B cell (primary cell): ENCODE results near the gene GLCCI1.

Source experiments
- EZH2 ChIP-seq: IDR thresholded peaks from 2 replicates; pipeline ENCODE4 v1.6.1; 2012; ENCODE audit warnings: borderline replicate concordance, low read depth, mild to moderate bottlenecking, moderate library complexity, low read length; ENCODE audit not compliant: insufficient read depth, poor library complexity, severe bottlenecking
- TF ChIP-seq, protein P1 (sequence below): fragments of 200-600 bp; IDR thresholded peaks from one replicate; pipeline ENCODE4 v1.8.0; 2022; ENCODE audit warnings: antibody characterized with exemption, mild to moderate bottlenecking

DNA sequence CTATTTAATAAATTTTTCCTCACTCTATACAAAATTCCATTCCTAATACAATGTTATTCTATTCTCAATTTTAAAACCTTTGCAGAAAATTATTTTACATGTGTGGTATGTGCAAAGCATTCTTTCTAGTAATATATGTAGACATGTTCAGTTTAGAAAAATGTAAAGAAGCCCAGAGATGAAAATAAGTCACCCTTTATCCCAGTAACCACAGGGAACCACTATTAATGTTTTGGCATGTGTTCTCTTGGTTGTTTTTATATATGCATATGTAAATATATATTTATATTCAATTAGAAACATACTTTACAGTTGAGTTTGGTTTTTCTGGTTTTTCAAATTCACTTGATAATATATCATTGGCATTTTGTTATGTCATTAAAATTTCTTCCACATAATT, 14.8 kb upstream of the GLCCI1 start:
- TF ChIP-seq, protein P1, sequence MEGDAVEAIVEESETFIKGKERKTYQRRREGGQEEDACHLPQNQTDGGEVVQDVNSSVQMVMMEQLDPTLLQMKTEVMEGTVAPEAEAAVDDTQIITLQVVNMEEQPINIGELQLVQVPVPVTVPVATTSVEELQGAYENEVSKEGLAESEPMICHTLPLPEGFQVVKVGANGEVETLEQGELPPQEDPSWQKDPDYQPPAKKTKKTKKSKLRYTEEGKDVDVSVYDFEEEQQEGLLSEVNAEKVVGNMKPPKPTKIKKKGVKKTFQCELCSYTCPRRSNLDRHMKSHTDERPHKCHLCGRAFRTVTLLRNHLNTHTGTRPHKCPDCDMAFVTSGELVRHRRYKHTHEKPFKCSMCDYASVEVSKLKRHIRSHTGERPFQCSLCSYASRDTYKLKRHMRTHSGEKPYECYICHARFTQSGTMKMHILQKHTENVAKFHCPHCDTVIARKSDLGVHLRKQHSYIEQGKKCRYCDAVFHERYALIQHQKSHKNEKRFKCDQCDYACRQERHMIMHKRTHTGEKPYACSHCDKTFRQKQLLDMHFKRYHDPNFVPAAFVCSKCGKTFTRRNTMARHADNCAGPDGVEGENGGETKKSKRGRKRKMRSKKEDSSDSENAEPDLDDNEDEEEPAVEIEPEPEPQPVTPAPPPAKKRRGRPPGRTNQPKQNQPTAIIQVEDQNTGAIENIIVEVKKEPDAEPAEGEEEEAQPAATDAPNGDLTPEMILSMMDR, result no peak
- no peak for TF ChIP-seq EZH2
